Measurements from ENCODE around the gene NAXE.
"Not testable (repeated sequence)": the region's sequence is repeated elsewhere in the genome, so short reads cannot be mapped to it uniquely, and the experiment has no call there.

The NAXE gene

DNA sequence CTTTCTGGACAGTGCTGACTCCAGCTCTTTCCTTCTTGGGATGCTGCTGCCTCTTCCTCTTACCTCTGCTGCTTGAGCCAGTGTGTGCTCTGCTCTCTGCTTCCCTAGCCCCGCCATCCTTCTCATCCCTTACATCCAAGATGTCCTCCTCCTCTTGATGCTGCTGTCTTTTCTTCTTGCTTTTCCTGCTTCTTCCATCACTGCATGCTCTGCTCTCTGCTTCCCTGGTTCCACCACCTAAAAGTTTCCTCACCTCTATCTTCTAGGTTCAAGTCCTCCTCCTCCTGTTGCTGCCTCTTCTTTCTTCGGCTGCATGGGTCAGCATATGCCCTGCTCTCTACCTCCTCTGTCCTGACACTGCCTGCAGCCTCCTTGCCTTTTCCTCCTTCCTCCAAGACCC lies 3.4 kb downstream of the NAXE start:
- Histone ChIP-seq H3K9me3 (ENCODE audit: control insufficient read depth, insufficient read depth, low read depth, low read length) (no peaks in the 10 kb centered on the region), H3K4me3 (ENCODE audit: low read depth, low read length) (no peak overlapping the region), H3K27ac (ENCODE audit: low read depth, low read length) (no peak overlapping the region), H3K36me3 (ENCODE audit: control insufficient read depth, insufficient read depth, low read length) (peaks cover 70% of the 10 kb centered on the region), H3K27me3 (ENCODE audit: control insufficient read depth, insufficient read depth, low read length) (no peaks in the 10 kb centered on the region), H3K9ac (ENCODE audit: low read length) (no peak overlapping the region), H3K4me1 (ENCODE audit: control insufficient read depth, insufficient read depth, low read length) (peaks cover 9% of the 10 kb centered on the region)

GRCh38 chr1:156596426-156596825 lies 4.8 kb downstream of the NAXE start:
- Histone ChIP-seq H3K9ac (ENCODE audit: low read length) (no peak overlapping the region), H3K4me3 (ENCODE audit: low read depth, low read length) (no peak overlapping the region), H3K27ac (ENCODE audit: low read depth, low read length) (no peak overlapping the region), H3K36me3 (ENCODE audit: control insufficient read depth, insufficient read depth, low read length) (peaks cover 70% of the 10 kb centered on the region), H3K27me3 (ENCODE audit: control insufficient read depth, insufficient read depth, low read length) (no peaks in the 10 kb centered on the region), H3K4me1 (ENCODE audit: control insufficient read depth, insufficient read depth, low read length) (peaks cover under 1% of the 10 kb centered on the region; the same call in 1 of the 2 replicates), H3K9me3 (ENCODE audit: control insufficient read depth, insufficient read depth, low read depth, low read length) (no peaks in the 10 kb centered on the region)

DNA sequence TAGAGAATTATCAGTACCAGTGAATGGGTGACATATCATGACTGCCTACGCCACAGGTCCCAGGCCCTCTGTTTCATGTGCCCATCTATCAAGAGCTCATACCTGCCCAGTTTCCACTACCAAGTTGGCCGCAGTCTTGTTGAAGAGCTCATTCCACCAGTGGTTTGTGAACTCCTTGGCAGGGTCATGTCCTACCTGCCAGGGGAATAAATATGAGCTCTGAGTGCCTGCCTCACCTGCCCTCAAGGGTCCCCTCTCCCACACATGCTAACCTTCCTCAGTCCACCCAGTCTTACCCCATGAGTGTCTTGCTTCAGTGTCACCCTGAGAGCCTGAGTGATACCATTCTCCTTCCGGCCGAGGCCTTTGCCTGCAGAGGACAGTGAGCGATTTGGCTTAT lies 6.5 kb downstream of the NAXE start:
- no peaks in the 10 kb centered on the region for H3K9me3 ChIP-seq (ENCODE audit: control insufficient read depth, insufficient read depth, low read depth, low read length)
- no peak overlapping the region for H3K4me3 ChIP-seq (ENCODE audit: low read depth, low read length)
- no peak overlapping the region for H3K27ac ChIP-seq (ENCODE audit: low read depth, low read length)
- H3K9ac ChIP-seq (ENCODE audit: low read length) = no peak overlapping the region
- H3K27me3 ChIP-seq (ENCODE audit: control insufficient read depth, insufficient read depth, low read length) = no peaks in the 10 kb centered on the region
- peaks cover 64% of the 10 kb centered on the region for H3K36me3 ChIP-seq (ENCODE audit: control insufficient read depth, insufficient read depth, low read length)
- no peaks in the 10 kb centered on the region for H3K4me1 ChIP-seq (ENCODE audit: control insufficient read depth, insufficient read depth, low read length)

GRCh38 chr1:156598731-156599432 lies 7.3 kb downstream of the NAXE start:
- Histone ChIP-seq H3K36me3 (ENCODE audit: control insufficient read depth, insufficient read depth, low read length) (peaks cover 57% of the 10 kb centered on the region), H3K4me1 (ENCODE audit: control insufficient read depth, insufficient read depth, low read length) (no peaks in the 10 kb centered on the region), H3K9me3 (ENCODE audit: control insufficient read depth, insufficient read depth, low read depth, low read length) (no peaks in the 10 kb centered on the region), H3K27ac (ENCODE audit: low read depth, low read length) (no peak overlapping the region), H3K4me3 (ENCODE audit: low read depth, low read length) (no peak overlapping the region), H3K27me3 (ENCODE audit: control insufficient read depth, insufficient read depth, low read length) (no peaks in the 10 kb centered on the region), H3K9ac (ENCODE audit: low read length) (no peak overlapping the region)

- Histone ChIP-seq H3K27me3 (ENCODE audit: control insufficient read depth, insufficient read depth, low read length) (no peaks in the 10 kb centered on the region), H3K4me3 (ENCODE audit: low read depth, low read length) (0 out of 2 replicates have a peak overlapping the region, but pooled peaks have one; percentile 89), H3K27ac (ENCODE audit: low read depth, low read length) (no peak overlapping the region), H3K36me3 (ENCODE audit: control insufficient read depth, insufficient read depth, low read length) (peaks cover 47% of the 10 kb centered on the region), H3K9me3 (ENCODE audit: control insufficient read depth, insufficient read depth, low read depth, low read length) (no peaks in the 10 kb centered on the region), H3K4me1 (ENCODE audit: control insufficient read depth, insufficient read depth, low read length) (no peaks in the 10 kb centered on the region), H3K9ac (ENCODE audit: low read length) (no peak overlapping the region)
These were observed 8.2 kb downstream of the NAXE start for GRCh38 chr1:156599811-156600210.

GRCh38 chr1:156600733-156601121 lies 9.2 kb downstream of the NAXE start:
- Histone ChIP-seq H3K27me3 (ENCODE audit: control insufficient read depth, insufficient read depth, low read length) (no peaks in the 10 kb centered on the region), H3K4me1 (ENCODE audit: control insufficient read depth, insufficient read depth, low read length) (no peaks in the 10 kb centered on the region), H3K4me3 (ENCODE audit: low read depth, low read length) (peak overlapping the region; percentile 89), H3K27ac (ENCODE audit: low read depth, low read length) (peak overlapping the region; percentile 76), H3K9ac (ENCODE audit: low read length) (peak overlapping the region; percentile 97), H3K36me3 (ENCODE audit: control insufficient read depth, insufficient read depth, low read length) (peaks cover 38% of the 10 kb centered on the region), H3K9me3 (ENCODE audit: control insufficient read depth, insufficient read depth, low read depth, low read length) (no peaks in the 10 kb centered on the region)

- H3K27ac ChIP-seq (ENCODE audit: low read depth, low read length) = peak within 1 kb of the TSS; percentile 76
- H3K4me1 ChIP-seq (ENCODE audit: control insufficient read depth, insufficient read depth, low read length) = no peaks in the 10 kb centered on the region
- no peaks in the 10 kb centered on the region for H3K27me3 ChIP-seq (ENCODE audit: control insufficient read depth, insufficient read depth, low read length)
- peaks cover 33% of the 10 kb centered on the region for H3K36me3 ChIP-seq (ENCODE audit: control insufficient read depth, insufficient read depth, low read length)
- H3K4me3 ChIP-seq (ENCODE audit: low read depth, low read length) = peak within 1 kb of the TSS; percentile 89
- H3K9me3 ChIP-seq (ENCODE audit: control insufficient read depth, insufficient read depth, low read depth, low read length) = no peaks in the 10 kb centered on the region
- H3K9ac ChIP-seq (ENCODE audit: low read length) = peak within 1 kb of the TSS; percentile 97
These were observed 9.7 kb downstream of the NAXE start, which contains the start of gene GPATCH4 for GRCh38 chr1:156601122-156601830. Gene GPATCH4 (minus strand): TSS chr1:156601479.

DNA sequence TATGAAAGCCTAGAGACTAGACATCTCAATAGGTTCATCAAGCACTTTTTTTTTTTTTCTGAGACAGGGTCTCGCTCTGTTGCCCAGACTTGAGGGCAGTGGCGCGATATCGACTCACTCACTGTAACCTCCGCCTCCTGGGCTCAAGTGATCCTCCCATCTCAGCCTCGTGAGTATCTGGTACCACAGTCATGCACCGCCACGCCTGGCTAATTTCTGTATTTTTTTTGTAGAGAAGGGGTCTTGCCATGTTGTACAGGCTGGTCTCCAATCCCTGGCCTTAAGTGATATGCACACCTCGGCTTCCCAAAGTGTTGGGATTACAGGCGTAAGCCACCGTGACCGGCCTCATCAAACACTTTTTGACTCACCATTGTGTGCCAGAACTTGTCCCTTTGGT lies 10.3 kb downstream of the NAXE start:
- no peak overlapping the region for H3K27ac ChIP-seq (ENCODE audit: low read depth, low read length)
- no peaks in the 10 kb centered on the region for H3K4me1 ChIP-seq (ENCODE audit: control insufficient read depth, insufficient read depth, low read length)
- H3K9ac ChIP-seq (ENCODE audit: low read length) = peak overlapping the region; percentile 97
- H3K4me3 ChIP-seq (ENCODE audit: low read depth, low read length) = peak overlapping the region; percentile 89
- no peaks in the 10 kb centered on the region for H3K9me3 ChIP-seq (ENCODE audit: control insufficient read depth, insufficient read depth, low read depth, low read length)
- H3K27me3 ChIP-seq (ENCODE audit: control insufficient read depth, insufficient read depth, low read length) = no peaks in the 10 kb centered on the region
- H3K36me3 ChIP-seq (ENCODE audit: control insufficient read depth, insufficient read depth, low read length) = peaks cover 27% of the 10 kb centered on the region

- Histone ChIP-seq H3K27ac (ENCODE audit: low read depth, low read length) (no peak overlapping the region), H3K4me3 (ENCODE audit: low read depth, low read length) (peak overlapping the region; percentile 9; the same call in 1 of the 2 replicates), H3K4me1 (ENCODE audit: control insufficient read depth, insufficient read depth, low read length) (no peaks in the 10 kb centered on the region), H3K27me3 (ENCODE audit: control insufficient read depth, insufficient read depth, low read length) (no peaks in the 10 kb centered on the region), H3K36me3 (ENCODE audit: control insufficient read depth, insufficient read depth, low read length) (peaks cover 20% of the 10 kb centered on the region), H3K9me3 (ENCODE audit: control insufficient read depth, insufficient read depth, low read depth, low read length) (no peaks in the 10 kb centered on the region), H3K9ac (ENCODE audit: low read length) (no peak overlapping the region)
These were observed 11.0 kb downstream of the NAXE start for GRCh38 chr1:156602557-156602993.

DNA sequence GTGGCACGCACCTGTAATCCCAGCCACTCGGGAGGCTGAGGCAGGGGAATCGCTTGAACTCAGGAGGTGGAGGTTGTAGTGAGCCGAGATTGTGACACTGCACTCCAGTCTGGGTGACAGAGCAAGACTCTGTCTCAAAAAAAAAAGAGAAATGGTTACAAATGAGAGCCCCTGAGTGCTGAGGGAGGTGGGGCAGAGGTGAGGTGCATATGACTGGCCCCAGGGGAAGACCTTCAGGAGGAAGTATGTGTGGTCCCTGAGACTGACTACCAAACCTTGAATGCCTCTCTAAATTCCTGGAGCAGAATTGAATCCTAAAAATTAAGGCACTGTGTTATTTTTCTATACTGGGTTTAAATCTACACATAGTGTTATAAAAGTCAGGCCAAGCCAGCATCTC lies 15.8 kb downstream of the NAXE start:
- not testable (repeated sequence) for H3K36me3 ChIP-seq (ENCODE audit: control insufficient read depth, insufficient read depth, low read length); H3K9me3 ChIP-seq (ENCODE audit: control insufficient read depth, insufficient read depth, low read depth, low read length); H3K27ac ChIP-seq (ENCODE audit: low read depth, low read length); H3K4me3 ChIP-seq (ENCODE audit: low read depth, low read length); H3K4me1 ChIP-seq (ENCODE audit: control insufficient read depth, insufficient read depth, low read length); H3K27me3 ChIP-seq (ENCODE audit: control insufficient read depth, insufficient read depth, low read length); H3K9ac ChIP-seq (ENCODE audit: low read length)

- Histone ChIP-seq H3K27me3 (ENCODE audit: control insufficient read depth, insufficient read depth, low read length) (no peaks in the 10 kb centered on the region), H3K9me3 (ENCODE audit: control insufficient read depth, insufficient read depth, low read depth, low read length) (no peaks in the 10 kb centered on the region), H3K4me3 (ENCODE audit: low read depth, low read length) (no peak overlapping the region), H3K9ac (ENCODE audit: low read length) (no peak overlapping the region), H3K27ac (ENCODE audit: low read depth, low read length) (no peak overlapping the region), H3K36me3 (ENCODE audit: control insufficient read depth, insufficient read depth, low read length) (no peaks in the 10 kb centered on the region), H3K4me1 (ENCODE audit: control insufficient read depth, insufficient read depth, low read length) (no peaks in the 10 kb centered on the region)
These were observed 16.6 kb downstream of the NAXE start for GRCh38 chr1:156608036-156608674.
